Right kidney (tissue), 1 donor: ENCODE data around the gene PHGDH.
"Not testable (repeated sequence)": the region's sequence is repeated elsewhere in the genome, so short reads cannot be mapped to it uniquely, and the experiment has no call there.

Source experiments
- DNase-seq: peaks from one replicate; pipeline ENCODE4 v3.0.0-alpha.2; 2016

The PHGDH gene

GRCh38 chr1:119689511-119689910 is 22.2 kb upstream of the PHGDH start:
- DNase-seq: no peak

DNA sequence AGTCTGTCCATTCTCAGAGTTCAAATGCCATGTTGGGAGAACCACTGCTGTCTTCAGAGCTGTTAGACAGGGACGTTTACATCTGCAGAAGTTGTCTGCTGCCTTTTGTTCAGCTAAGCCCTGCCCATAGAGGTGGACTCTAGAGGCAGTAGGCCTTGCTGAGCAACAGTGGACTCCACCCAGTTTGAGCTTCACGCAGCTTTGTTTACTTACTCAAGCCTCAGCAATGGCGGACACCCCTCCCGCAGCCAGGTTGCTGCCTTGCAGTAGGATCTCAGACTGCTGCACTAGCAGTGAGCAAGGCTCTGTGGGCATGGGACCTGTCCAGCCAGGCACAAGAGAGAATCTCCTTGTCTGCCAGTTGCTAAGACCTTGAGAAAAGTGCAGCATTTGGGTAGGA is 14.9 kb upstream of the PHGDH start:
- DNase-seq: not testable (repeated sequence)

DNA sequence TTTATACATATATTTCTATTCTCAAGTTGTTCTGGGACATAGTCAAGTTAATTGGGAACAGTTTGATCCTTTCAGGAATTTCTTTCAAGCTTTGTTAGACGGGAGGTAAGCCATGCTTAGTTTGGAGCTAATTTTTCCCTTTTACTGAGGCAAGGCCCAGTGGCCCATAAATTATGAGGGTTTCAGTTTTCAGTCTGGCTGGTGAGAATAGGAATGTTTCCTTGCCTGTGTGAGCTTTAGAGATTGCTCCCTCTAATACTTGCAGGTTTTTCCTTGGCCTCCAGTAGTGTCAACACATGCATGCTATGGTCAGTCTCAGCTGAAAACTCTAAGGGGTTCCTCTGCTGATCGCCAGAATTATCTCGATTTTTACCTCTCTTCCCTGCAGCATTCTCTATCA is 14.1 kb upstream of the PHGDH start:
- peak; percentile 29 for DNase-seq

- DNase-seq: no peak
Measured at GRCh38 chr1:119700326-119700725, 11.4 kb upstream of the PHGDH start.

DNA sequence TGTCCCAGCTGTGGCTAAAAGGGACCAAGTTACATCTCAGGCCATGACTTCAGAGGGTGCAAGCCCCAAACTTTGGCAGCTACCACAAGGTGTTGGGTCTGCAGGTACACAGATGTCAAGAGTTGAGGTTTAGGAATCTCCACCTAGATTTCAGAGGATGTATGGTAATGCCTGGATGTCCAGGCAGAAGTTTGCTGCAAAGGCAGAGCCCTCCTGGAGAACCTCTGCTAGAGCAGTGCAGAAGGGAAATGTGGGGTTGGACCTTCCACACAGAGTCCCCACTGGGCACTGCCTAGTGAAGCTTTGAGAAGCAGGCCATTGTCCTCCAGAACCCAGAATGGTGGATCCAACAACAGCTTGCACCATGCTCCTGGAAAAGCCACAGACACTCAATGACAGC is 10.1 kb upstream of the PHGDH start:
- no peak for DNase-seq

GRCh38 chr1:119702384-119702783 is 9.3 kb upstream of the PHGDH start:
- DNase-seq: no peak

DNA sequence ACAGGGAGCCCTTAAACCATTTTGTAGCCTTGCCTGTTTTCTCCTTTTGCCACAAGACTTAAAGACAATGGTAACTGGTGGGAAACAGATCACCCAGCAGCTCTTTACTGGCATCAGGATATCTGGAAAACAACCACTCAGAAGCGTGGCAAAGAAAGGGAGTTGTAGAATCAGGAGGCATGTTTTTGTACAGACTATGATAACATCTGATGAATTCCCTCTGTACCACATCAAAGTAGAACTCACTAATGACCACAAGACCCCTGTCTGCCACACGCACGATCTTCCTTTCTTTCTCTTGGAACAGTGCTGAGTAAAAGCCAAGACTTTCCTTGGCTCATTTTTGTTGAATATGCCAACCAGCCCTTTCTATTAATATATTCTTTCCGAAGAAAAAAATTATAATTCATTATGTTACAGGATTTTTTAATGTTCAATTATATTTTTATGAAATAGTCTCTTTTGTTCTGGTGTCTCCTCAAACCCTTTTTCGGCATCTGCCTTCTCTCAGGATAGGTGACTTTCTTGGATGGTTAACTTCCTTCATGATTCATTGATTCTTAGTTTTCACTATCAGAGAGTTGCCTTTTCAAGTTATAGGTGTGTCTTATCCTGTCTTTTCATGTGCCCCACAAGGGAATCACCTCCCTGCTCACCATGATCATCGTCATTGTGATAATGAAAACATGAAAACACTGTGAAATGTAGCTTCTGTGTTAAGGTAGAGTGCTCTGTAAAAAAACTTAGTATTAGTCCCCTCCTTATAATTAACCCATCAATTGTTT is 7.9 kb upstream of the PHGDH start:
- DNase-seq: no peak

GRCh38 chr1:119706599-119706998 is 5.1 kb upstream of the PHGDH start:
- not testable (repeated sequence) for DNase-seq

DNA sequence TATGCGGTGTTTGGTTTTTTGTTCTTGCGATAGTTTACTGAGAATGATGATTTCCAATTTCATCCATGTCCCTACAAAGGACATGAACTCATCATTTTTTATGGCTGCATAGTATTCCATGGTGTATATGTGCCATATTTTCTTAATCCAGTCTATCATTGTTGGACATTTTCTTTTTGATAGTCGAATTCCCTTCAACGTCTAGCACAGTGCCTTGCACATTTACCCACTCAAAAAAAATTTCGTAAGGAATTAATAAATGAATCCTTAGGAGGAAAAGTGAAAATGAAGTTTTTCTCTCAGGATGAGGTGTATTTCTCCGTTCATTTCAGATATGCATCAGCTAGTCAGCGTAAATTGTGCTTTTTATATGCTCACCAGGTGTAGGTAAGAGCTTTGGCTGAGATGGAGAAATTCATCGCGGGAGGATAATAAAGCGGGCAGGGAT is 354 bp upstream of the PHGDH start:
- DNase-seq: not testable (repeated sequence)

DNA sequence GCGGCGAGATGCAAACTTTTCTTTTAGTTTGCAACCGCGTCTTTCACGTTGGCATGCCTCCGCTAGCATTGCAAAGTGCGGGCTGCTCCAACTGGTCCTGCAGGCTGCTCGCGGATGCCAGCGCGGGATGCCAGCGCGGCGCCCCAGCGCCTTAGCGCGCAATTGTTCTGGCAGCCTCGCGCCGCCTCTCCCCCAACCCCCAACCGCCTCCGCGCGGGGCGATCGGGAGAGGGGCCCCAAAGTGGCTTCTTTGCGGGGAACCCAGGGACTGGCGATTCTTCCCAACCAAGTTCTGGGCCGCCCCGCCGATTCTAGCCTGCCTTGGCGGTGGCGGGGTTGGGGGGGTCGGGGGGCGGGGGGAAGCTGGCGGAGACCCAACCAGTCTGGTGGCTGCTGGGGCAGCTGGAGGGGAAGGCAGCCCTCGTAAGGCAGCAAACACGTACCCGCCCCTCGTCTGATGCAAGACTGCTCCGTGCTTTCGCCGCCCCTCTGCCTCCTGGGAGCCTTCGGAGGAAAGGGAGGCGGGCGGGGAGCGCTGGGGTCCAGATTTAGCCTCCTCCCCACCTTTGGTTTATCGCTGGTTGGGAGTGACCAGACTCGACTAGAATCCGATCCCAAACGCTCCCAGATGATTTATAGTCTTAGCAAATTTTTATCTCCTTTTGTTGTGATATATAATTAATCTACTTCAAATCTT is 756 bp downstream of the PHGDH start:
- DNase-seq: peak; percentile 84

DNA sequence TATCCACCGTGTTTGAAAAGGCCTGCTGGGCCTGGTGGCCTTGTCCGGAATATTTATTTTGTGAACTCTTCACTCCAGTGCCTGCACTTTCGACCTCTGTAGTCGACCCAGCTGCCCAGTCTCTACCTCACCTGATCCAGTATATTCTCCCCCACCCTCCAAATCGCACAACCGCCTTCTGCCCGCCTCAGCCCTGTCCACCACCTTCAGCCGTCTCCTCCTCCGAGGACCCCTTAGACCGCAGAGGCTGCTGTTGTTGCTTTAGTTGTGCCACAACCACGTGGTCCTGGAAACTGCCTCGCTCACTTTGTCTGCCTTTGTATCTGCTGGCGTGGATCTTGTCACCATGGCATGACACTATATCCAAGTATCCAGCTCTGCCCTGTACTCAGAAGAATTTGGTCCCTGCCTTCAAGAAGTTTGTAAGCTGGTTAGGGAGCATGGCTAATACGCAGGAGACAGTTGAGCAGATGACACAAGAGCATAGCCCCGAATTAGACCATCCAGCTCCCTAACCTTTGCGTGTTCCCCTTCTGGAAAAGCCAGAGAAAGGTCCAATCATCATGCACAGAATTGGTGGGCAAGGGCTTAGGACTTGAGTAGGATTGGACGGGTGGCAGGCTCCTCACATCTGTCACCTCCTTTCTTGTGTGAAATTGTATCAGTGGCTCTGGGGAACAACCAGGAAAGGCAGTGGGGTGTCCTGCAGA is 1.5 kb downstream of the PHGDH start:
- DNase-seq: peak; percentile 65

DNA sequence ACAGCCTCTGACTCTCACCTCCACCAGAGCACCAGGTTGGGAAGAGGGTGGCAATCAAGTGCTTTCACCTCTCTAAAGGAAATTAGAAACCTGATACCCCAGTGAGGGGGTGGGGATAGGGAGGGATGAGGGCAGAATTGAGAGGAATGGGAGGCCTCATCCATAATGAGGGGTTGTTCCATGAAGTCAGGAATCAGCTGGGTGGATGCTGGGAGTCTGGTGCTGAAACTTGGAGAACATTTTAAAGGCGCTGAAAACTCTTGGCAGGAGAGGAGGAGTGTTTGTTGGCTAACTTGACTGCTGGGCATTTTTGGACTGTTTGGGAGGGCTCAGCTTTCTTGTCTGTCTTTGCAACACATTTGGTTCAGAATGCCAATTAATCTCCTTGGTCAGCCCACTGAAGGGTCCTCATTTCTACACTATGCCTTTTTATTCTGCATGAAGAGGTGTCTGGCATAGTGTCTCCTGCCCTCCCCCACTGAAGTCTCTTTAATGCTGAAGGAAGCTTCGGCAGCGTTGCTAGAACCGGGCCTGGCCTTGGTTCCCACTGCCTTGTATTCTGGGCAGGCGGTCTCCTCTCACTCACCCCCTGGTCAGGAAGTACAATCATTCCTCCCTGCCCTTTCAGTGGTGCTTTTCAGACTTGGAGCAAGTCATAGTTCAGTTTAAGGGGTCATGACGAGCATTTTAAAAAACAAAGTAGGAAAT is 2.2 kb downstream of the PHGDH start:
- no peak for DNase-seq

GRCh38 chr1:119714583-119714982 is 2.8 kb downstream of the PHGDH start:
- no peak for DNase-seq

DNA sequence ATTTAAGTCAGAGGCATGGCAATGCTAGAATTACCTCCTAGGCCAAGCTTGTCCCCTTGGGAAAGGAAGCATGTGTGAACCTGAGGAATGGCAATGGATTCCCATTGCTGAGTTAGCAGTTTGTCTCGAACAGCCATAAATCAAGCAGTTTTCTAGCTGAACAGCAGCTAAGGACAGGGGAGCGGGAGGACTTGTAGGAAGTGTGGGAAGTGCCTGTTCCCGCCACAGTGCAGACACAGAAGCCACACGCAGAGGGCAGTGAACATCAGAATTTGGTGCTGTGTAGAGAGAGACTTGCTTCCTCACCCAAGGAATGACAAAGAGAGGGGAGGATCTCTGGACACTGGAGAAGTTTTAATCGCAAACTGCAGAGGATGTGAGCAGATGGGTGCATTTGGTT is 3.8 kb downstream of the PHGDH start:
- peak; percentile 51 for DNase-seq

- no peak for DNase-seq
Measured at GRCh38 chr1:119718409-119718808, 6.7 kb downstream of the PHGDH start.

GRCh38 chr1:119718972-119719371 is 7.2 kb downstream of the PHGDH start:
- DNase-seq: no peak

GRCh38 chr1:119720866-119721440 is 9.2 kb downstream of the PHGDH start:
- DNase-seq: no peak

GRCh38 chr1:119721896-119722295 is 10.2 kb downstream of the PHGDH start:
- DNase-seq: peak; percentile 31

DNA sequence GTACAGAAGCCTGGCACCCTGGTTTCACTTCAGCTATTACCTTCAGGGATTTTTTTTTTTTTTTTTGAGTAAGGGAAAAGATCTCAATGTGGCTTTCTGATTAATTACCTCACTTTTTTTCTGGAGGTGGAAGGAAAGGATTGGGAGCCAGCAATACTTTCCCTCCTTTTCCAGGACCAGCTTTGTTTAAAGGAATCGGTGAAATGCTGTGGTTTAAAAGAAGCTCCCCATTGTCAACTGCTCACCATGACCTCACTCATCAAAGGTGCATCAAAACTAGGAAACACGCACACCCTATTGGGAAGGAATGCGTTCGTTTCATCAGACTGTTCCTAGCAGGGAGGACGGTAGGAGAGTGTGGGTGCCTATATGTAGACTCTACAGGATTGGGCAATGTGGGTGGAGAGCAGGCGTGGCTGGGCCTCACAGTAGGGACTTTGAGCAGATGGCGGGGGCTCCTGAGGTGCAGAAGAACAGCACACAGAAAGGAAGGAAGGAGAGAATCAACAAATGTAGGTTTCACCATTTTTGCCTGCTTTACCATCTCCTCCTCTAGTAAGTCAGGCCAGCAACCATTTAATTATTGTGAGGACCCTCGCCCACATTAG is 13.0 kb downstream of the PHGDH start:
- DNase-seq: no peak

DNA sequence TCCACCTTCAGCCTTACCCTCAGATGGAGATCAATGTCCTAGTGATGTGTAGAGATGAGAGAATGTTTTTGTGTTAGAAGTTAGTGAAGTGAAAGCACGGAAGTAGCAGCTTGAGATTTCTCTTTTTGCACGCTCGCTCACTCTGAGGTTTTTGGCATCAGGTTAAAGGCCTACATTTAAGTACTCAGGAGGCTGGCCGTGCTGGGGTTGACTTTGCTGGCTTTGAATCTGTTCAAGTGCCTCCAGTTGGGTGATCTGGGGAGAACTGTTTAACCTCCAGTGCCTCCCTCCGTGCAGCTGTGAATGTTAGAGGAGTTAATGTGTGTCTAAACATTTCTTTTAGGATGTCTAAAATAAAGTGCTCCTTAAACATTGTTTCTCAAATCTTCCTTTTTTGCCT is 13.9 kb downstream of the PHGDH start:
- no peak for DNase-seq

DNA sequence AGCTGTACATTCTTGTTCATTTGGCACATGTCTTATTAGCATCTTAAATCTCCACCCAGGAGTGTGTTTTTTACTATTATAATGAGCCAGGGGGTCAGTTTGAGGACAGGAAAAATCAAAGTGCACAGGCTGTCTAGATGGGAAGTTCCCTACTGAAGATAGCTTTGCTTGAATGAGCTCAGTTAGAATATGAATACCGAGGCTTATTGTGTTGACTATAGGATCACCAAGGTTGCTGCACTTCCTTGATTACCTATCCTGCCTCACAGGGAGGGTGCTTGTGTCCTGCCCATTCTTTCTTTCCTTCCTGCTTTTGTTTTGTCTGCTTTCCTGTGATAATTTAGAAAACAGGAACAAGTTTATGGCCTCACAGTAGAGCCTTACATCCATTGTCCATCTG is 16.3 kb downstream of the PHGDH start:
- DNase-seq: no peak

- DNase-seq: no peak
Measured at GRCh38 chr1:119729044-119729443, 17.3 kb downstream of the PHGDH start.
